ENCODE results near the gene ITGAD. TPM values are rescaled to one million over a fixed set of nuclear protein-coding genes. Genes with fewer than 3 reads are reported as not detected.
A peak's percentile ranks its signal among the peaks of the same experiment; 100 is the strongest.

The ITGAD gene
- total RNA-seq: under 1 TPM; 0.13 to 0.68 TPM

DNA sequence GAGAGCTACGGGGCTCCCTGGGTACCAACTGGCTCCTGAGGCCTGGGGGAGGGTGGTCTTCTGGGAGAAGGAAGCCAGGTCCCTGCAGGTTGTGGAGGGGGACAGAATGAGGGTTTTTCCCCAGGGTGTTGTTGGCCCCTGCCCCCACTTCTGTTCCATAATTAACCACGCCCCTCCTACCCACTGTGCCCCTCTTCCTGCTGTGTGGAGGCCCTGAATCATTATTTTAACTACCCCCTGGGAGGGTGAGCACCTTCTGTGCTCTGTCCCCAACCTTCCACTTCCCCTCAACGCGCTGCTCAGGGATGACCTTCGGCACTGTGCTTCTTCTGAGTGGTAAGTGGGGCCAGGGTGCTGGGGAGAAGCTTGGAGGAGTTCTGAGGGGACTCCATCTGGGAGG is at the start of gene ITGAD:
Gene ITGAD, plus strand, starts transcription at position 280 of the 400 bp plus-strand sequence. Its CDS starts 26 bp downstream, at position 306.
- Mint-ChIP-seq H3K36me3 (ENCODE audit: low read depth) (peaks cover 4% of the 10 kb centered on the region), H3K27ac (no peak within 1 kb of the TSS)
- POLR2A ChIA-PET: no interaction called here

DNA sequence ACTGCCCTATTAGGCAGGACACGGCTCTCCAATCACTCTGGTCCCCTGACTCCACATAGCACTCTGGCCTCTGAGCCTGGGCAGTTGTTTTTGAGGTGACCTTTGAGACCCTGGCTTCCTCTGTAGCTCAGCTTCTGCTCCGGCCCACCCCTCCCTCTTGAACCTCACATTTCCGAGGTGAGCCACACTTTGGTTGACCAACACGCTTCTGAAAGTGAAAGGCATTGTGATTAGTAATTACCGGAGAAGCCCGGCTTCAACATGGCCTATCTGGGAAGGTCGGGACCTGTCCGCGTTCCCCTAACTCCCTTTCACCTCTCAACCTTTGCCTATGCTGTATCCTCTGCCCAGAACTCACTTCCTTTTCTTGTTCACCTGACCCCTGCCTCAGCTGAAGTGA is 48.4 kb upstream of the ITGAD start:
- DNase-seq (peak; percentile 47), ATAC-seq (no peak)
- ChIA-PET POLR2A (no interaction called here), CTCF (interaction anchor here (1.1 to 1.4 kb wide), 2 partner anchors 38 to 41 kb away, joined by 3 to 5 read pairs; no protein-coding TSS in a partner anchor)
- Mint-ChIP-seq H3K27me3 (ENCODE audit: low read depth) (peaks cover 10% of the 10 kb centered on the region), H3K4me1 (ENCODE audit: low read depth) (peaks cover 42% of the 10 kb centered on the region), H3K4me3 (peak overlapping the region; percentile 35), H3K27ac (peak overlapping the region; percentile 55), H3K36me3 (ENCODE audit: low read depth) (peaks cover 4% of the 10 kb centered on the region), H3K9me3 (ENCODE audit: insufficient read depth) (no peaks in the 10 kb centered on the region)

More for the DNA sequence above, at the start of gene ITGAD:
- Mint-ChIP-seq H3K9me3 (ENCODE audit: insufficient read depth) (no peaks in the 10 kb centered on the region), H3K4me1 (ENCODE audit: low read depth) (peaks cover 28% of the 10 kb centered on the region), H3K4me3 (no peak within 1 kb of the TSS), H3K27me3 (ENCODE audit: low read depth) (peaks cover 14% of the 10 kb centered on the region)
- DNase-seq (no peak), ATAC-seq (no peak)
- CTCF ChIA-PET: interaction anchor here (1.5 kb wide), 1 partner anchor 10 kb away, joined by 5 read pairs; no protein-coding TSS in a partner anchor

DNA sequence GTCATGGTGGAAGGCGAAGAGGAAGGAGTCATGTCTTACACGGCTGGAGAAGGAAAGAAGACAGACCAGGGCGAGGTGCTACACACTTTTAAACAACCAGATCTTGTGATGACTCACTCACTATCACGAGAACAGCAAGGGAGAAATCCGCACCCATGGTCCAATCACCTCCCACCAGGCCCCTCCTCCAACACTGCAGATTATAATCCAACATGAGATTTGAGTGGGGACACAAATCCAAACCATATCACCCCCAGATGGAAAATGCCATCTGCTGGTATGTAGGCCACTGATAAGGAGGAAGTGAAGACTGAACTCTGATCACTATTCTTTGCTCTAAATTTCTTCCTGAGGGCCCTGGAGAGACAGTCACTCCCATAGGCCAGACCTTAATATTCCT is 45.7 kb upstream of the ITGAD start:
- Mint-ChIP-seq H3K36me3 (ENCODE audit: low read depth) (peaks cover 4% of the 10 kb centered on the region), H3K27me3 (ENCODE audit: low read depth) (peaks cover 7% of the 10 kb centered on the region), H3K27ac (peak overlapping the region; percentile 41), H3K9me3 (ENCODE audit: insufficient read depth) (no peaks in the 10 kb centered on the region), H3K4me3 (no peak overlapping the region), H3K4me1 (ENCODE audit: low read depth) (peaks cover 63% of the 10 kb centered on the region)
- CTCF ChIA-PET: no interaction called here
- ATAC-seq: no peak
- POLR2A ChIA-PET: no interaction called here
- DNase-seq: no peak

DNA sequence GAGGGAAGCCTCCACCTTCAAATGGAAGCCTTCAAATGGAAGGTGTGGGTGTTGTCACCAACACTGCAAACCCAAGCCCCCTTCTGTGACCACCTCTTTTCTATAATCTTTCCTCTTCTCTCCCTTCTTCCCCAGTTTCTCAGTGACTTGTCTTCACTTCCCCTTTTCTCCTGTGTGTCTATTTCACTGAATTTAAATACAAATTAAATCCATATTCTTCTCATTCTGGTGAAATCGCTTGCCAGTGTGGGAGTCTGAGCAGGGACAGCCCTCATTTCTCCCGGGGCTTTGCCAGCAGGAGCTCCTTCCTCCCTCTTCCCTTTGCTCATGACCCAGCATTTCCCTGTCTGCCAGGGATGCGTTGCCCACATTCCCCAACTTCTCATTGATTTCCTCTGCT is 44.6 kb upstream of the ITGAD start:
- H3K9me3 Mint-ChIP-seq (ENCODE audit: insufficient read depth): no peaks in the 10 kb centered on the region
- POLR2A ChIA-PET: no interaction called here

DNA sequence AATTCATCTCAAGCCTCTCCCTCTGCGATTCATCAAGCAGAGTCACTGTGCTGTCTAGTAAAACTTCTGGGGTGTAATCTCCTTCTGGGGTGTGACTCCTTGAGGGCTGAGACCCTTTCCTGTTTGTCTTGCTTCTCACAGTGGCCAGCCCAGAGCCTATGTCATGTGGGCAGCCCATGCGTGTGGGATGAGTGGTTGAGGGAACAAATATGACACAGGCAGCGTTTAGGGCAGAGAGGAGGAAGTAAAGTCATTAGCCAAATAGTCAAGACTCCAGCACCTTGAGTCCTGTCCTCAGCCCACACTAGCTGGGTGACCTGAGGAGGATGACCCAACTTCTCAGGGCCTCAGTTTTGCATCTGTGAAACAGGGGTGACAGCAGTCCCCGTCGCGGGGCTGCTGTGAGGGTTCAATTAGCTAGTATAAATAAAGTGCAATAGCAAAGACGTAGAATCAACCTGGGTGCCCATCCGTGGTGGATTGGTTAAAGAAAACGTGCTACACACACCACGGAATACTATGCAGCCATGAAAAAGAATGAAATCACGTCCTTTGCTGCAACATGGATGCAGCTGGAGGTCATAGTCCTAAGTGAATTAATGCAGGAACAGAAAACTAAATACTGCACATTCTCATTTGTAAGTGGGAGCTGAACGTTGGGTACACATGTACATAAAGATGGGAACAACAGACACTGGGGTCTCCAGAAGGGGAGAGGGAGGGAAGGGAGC is 42.7 kb upstream of the ITGAD start:
- ATAC-seq (no peak), DNase-seq (peak; percentile 53)
- CTCF ChIA-PET: interaction anchor here (1.2 kb wide), 1 partner anchor 110 kb away, joined by 3 read pairs; no protein-coding TSS in a partner anchor
- peak overlapping the region; percentile 71 for H3K27ac Mint-ChIP-seq
- no peaks in the 10 kb centered on the region for H3K27me3 Mint-ChIP-seq (ENCODE audit: low read depth)
- peaks cover 82% of the 10 kb centered on the region for H3K4me1 Mint-ChIP-seq (ENCODE audit: low read depth)
- H3K9me3 Mint-ChIP-seq (ENCODE audit: insufficient read depth): no peaks in the 10 kb centered on the region
- no peaks in the 10 kb centered on the region for H3K36me3 Mint-ChIP-seq (ENCODE audit: low read depth)
- POLR2A ChIA-PET: no interaction called here
- no peak overlapping the region for H3K4me3 Mint-ChIP-seq

More for the DNA sequence above, 44.6 kb upstream of the ITGAD start:
- H3K27ac Mint-ChIP-seq: no peak overlapping the region
- CTCF ChIA-PET: no interaction called here
- no peak overlapping the region for H3K4me3 Mint-ChIP-seq
- peaks cover 74% of the 10 kb centered on the region for H3K4me1 Mint-ChIP-seq (ENCODE audit: low read depth)
- no peak for DNase-seq
- H3K27me3 Mint-ChIP-seq (ENCODE audit: low read depth): no peaks in the 10 kb centered on the region
- no peaks in the 10 kb centered on the region for H3K36me3 Mint-ChIP-seq (ENCODE audit: low read depth)
- ATAC-seq: no peak

DNA sequence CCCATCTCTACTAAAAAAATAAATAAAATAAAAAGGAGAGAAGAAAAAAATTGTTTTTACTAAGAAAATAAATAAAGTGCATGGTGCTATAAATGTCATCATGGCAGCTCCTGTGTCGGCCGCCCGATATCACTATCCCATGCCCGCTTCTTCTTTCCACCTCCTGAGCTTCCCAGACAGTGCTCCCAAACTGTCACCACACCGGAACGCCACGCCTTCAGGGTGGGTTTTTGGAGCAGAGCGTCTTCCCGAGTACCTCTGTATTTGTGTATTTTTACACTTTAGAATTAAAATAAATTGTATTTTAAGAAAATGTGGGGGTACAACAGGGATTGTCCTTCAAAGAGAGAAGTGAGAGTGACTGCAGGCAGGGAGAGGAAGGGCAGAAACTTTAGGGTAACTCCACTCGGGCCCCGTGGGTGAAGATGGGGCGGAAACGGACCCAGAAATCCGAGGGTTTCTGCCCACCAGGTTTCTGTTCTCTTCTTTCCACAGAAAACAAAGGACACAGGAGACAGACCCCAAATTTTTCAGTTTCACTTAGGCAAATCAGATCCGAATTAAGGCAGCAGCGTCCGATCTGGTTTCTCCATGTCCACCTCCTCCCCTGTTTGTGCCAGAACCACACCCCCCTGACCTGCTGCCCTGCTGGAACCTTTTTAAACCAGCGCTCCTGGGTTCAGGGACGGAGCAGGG is 41.7 kb upstream of the ITGAD start:
- ChIA-PET POLR2A (interaction anchor here (1.2 kb wide), 1 partner anchor 546 kb away, joined by 3 read pairs; no protein-coding TSS in a partner anchor), CTCF (no interaction called here)
- DNase-seq: no peak
- Mint-ChIP-seq H3K27me3 (ENCODE audit: low read depth) (no peaks in the 10 kb centered on the region), H3K4me1 (ENCODE audit: low read depth) (peaks cover 88% of the 10 kb centered on the region), H3K27ac (peak overlapping the region; percentile 79), H3K4me3 (no peak overlapping the region), H3K36me3 (ENCODE audit: low read depth) (no peaks in the 10 kb centered on the region), H3K9me3 (ENCODE audit: insufficient read depth) (no peaks in the 10 kb centered on the region)
- no peak for ATAC-seq

DNA sequence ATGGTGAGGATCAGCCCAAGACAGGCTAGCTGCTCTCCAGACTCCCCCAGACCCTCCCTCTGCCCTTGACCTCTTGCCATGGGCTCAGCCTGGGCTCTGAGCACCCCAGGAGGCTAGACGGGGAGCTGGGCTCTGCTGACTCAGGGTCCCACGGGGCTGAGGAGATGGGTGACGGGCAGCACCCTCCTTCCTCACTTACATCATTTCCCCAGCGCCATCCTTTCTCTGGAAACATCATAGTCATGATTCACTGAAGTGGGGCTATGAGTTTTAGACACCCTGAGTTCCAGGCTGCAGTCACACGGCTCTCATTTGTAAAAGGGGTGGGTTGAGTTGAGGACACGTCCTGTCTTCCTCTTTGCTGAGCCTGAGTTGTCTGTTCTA is 41.2 kb upstream of the ITGAD start:
- CTCF ChIA-PET: no interaction called here
- Mint-ChIP-seq H3K27me3 (ENCODE audit: low read depth) (no peaks in the 10 kb centered on the region), H3K36me3 (ENCODE audit: low read depth) (peaks cover 2% of the 10 kb centered on the region), H3K4me3 (no peak overlapping the region), H3K9me3 (ENCODE audit: insufficient read depth) (no peaks in the 10 kb centered on the region), H3K27ac (peak overlapping the region; percentile 79), H3K4me1 (ENCODE audit: low read depth) (peaks cover 90% of the 10 kb centered on the region)
- no peak for ATAC-seq
- POLR2A ChIA-PET: interaction anchor here (1.2 kb wide), 1 partner anchor 547 kb away, joined by 3 read pairs; no protein-coding TSS in a partner anchor
- DNase-seq: peak; percentile 32

DNA sequence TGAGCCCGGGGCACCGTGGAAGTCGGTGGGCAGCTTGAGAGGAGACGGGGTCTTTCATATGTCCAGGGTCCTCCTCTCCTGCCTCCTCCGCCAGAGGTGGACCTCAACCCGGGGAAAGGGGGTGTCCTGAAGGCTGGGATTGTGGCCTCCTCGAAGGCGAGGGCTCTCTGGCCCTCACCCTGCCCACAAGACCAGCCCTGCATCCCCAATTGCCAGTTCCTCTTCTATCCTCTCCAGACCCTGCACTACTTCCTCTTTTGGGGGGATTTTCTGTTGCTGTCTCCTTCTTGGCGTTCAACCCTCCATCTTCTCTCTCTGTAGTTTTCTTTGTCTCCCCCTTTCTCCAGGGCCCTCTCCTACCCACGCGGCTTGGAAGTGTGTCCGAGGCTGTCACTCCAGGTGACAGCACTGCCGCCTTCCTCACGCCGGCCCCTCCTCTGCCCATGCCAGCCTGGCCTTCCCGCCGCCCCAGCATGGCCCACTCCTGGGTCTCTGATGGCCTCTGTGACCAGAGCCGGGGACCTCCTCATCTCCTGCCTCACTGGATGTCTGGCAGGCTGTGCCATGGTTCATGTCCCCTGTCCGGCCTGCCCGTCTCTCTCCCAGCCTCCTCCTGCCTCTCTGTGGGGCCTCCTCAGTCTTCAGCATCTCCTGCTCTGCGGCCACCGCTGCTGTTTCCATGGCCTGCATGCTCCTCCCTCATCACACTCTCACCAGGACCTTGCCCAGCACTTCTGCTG is 40.6 kb upstream of the ITGAD start:
- no peaks in the 10 kb centered on the region for H3K27me3 Mint-ChIP-seq (ENCODE audit: low read depth)
- no peak overlapping the region for H3K4me3 Mint-ChIP-seq
- ATAC-seq (no peak), DNase-seq (no peak)
- peaks cover 88% of the 10 kb centered on the region for H3K4me1 Mint-ChIP-seq (ENCODE audit: low read depth)
- ChIA-PET POLR2A (no interaction called here), CTCF (no interaction called here)
- peak overlapping the region; percentile 79 for H3K27ac Mint-ChIP-seq
- H3K9me3 Mint-ChIP-seq (ENCODE audit: insufficient read depth): no peaks in the 10 kb centered on the region
- peaks cover 5% of the 10 kb centered on the region for H3K36me3 Mint-ChIP-seq (ENCODE audit: low read depth)

DNA sequence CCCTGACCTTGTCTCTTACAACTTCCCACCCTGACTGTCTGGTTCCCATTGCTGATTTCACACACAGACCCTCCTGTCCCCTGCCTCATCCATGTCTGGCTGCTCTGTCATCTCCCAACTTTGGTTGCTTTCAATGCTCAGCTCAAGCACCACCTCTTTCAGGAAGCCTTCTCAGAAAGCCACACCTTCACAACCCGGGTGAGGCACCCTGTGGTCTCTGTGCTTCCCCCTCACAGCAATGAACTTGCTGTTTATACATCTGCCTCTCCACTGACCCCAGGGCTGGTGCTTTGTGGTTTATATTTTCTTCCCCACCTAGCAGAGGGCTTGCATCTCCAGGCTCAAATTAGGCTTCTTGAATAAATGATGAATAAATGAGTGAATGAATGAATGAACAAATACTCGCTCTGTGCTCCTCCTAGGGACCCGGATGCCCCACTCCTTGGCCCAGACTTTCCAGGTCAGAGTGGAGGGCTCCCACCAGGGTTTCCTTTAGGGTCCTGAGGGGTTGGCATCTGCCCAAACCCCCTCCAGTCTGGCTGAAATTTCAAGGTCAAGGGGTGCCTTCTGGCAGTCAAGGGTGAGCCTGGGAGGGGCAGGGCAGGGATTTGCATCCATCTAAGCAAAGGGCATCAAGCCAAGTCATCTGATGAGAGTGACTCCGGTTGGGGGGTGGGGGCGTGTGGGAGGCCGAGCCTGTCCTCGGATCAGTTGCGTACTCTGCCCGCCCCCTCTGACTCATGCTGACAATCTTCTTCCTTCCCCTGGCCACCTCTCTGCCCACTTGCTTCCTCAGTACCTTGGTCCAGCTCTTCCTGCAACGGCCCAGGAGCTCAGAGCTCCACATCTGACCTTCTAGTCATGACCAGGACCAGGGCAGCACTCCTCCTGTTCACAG is 38.5 kb upstream of the ITGAD start, which contains the start of gene ITGAX:
Gene ITGAX, plus strand, starts transcription at position 783 of the 898 bp plus-strand sequence. Its CDS starts 79 bp downstream, at position 862.
- ChIA-PET CTCF (interaction anchor here (0.6 to 1.7 kb wide), 3 partner anchors 28 to 106 kb away, joined by 3 to 10 read pairs (median 3); partner anchors contain the start of gene ARMC5), POLR2A (interaction anchor here (0.6 to 1.0 kb wide), 5 partner anchors 23 to 174 kb away, joined by 3 to 7 read pairs (median 4); no protein-coding TSS in a partner anchor)
- peak; percentile 85 for DNase-seq
- Mint-ChIP-seq H3K27ac (peak within 1 kb of the TSS; percentile 96), H3K9me3 (ENCODE audit: insufficient read depth) (no peaks in the 10 kb centered on the region), H3K4me3 (peak within 1 kb of the TSS; percentile 67), H3K27me3 (ENCODE audit: low read depth) (no peaks in the 10 kb centered on the region), H3K4me1 (ENCODE audit: low read depth) (peaks cover 80% of the 10 kb centered on the region), H3K36me3 (ENCODE audit: low read depth) (peaks cover 10% of the 10 kb centered on the region)
- ATAC-seq: peak; percentile 90

DNA sequence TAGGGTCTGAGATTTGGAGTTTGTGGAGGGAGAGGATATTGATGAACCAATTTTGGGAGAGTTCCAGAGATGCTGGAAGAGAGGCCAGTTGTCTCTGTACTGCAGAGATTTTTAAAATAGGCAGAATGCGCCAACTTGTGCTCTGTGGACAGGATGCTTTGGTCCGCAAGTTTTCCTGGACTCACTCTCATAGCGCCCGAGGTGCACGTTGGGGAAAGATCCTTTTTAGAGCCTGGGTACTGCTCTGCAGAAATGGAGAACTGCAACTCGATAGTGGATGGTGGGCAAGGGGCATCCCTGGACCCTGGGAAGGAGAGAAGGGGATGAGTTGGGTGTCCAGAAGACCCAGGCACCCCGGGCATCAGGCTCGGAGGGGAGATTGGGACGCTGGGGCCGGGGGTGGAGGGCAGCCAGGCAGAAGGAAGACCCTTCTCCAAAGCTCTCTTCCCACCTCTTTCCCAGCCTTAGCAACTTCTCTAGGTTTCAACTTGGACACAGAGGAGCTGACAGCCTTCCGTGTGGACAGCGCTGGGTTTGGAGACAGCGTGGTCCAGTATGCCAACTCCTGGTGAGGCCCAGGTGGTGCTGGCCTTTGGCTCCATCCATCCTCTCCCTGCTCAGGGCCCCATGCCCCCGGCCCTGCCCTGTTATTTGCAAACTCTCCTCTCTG is 37.6 kb upstream of the ITGAD start:
- H3K4me3 Mint-ChIP-seq: peak overlapping the region; percentile 67
- CTCF ChIA-PET: interaction anchor here (1.3 to 1.7 kb wide), 2 partner anchors 27 to 103 kb away, joined by 3 to 10 read pairs; partner anchors contain the start of gene ARMC5
- peaks cover 75% of the 10 kb centered on the region for H3K4me1 Mint-ChIP-seq (ENCODE audit: low read depth)

More for the DNA sequence above, 37.6 kb upstream of the ITGAD start:
- Mint-ChIP-seq H3K36me3 (ENCODE audit: low read depth) (peaks cover 10% of the 10 kb centered on the region), H3K27me3 (ENCODE audit: low read depth) (no peaks in the 10 kb centered on the region), H3K27ac (peak overlapping the region; percentile 96), H3K9me3 (ENCODE audit: insufficient read depth) (no peaks in the 10 kb centered on the region)
- no peak for DNase-seq
- ATAC-seq: no peak
- POLR2A ChIA-PET: interaction anchor here (1.0 kb wide), 2 partner anchors 170 to 172 kb away, joined by 3 to 4 read pairs; no protein-coding TSS in a partner anchor

All from activated CD8-positive, alpha-beta T cell treated with anti-CD3 and anti-CD28 coated beads, Interleukin-2, amount 10 ng/mL, durations not matched to agents 7 days and 5 days (primary cell).